NB4 (cell line): ENCODE results near the gene ZNF394.
A peak's percentile ranks its signal among the peaks of the same experiment; 100 is the strongest.

Source experiments
- MYC ChIP-seq: IDR thresholded peaks from 2 replicates; pipeline ENCODE4 v1.6.1; 2011; ENCODE audit warnings: low read depth, low read length
- TF ChIP-seq, protein P1 (sequence below): IDR thresholded peaks from one replicate; pipeline ENCODE4 v1.5.1; 2012; ENCODE audit warnings: low read depth, low read length

DNA sequence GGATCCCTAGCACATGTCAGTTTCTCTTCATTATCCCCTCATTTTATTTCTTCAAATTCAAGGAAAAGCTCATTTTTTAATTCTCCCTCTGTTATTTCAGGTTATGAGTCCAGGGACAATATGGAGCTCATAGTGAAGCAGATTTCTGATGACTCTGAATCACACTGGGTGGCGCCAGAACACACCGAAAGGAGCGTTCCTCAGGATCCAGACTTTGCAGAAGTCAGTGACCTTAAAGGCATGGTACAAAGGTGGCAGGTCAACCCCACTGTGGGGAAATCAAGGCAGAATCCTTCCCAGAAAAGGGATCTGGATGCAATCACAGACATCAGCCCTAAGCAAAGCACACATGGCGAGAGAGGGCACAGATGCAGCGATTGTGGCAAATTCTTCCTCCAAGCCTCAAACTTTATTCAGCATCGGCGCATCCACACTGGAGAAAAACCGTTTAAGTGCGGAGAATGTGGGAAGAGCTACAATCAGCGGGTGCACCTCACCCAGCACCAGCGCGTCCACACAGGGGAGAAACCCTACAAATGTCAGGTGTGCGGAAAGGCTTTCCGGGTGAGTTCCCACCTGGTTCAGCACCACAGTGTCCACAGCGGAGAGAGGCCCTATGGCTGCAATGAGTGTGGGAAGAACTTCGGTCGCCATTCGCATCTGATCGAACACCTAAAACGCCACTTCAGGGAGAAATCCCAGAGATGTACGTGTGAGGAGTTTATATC lies 25.8 kb upstream of the ZNF394 start:
- TF ChIP-seq, protein P1, sequence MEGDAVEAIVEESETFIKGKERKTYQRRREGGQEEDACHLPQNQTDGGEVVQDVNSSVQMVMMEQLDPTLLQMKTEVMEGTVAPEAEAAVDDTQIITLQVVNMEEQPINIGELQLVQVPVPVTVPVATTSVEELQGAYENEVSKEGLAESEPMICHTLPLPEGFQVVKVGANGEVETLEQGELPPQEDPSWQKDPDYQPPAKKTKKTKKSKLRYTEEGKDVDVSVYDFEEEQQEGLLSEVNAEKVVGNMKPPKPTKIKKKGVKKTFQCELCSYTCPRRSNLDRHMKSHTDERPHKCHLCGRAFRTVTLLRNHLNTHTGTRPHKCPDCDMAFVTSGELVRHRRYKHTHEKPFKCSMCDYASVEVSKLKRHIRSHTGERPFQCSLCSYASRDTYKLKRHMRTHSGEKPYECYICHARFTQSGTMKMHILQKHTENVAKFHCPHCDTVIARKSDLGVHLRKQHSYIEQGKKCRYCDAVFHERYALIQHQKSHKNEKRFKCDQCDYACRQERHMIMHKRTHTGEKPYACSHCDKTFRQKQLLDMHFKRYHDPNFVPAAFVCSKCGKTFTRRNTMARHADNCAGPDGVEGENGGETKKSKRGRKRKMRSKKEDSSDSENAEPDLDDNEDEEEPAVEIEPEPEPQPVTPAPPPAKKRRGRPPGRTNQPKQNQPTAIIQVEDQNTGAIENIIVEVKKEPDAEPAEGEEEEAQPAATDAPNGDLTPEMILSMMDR: peak; percentile 63
- TF ChIP-seq MYC: no peak
